Endothelial cell of umbilical vein (primary cell): ENCODE results near the gene TRPC6. TPM values are rescaled to one million over a fixed set of nuclear protein-coding genes. Genes with fewer than 3 reads are reported as not detected.

Source experiments
- BruUV-seq: library from RNA; stranded (reverse); fragments of 400-500 nt; replicated peaks from 2 replicates; lab custom pipeline; 2021; lab: Mats Ljungman, UMichigan
- CTCF ChIA-PET: fragments of 300-600, 350-600 bp; sonication (Branson Sonifier 250); formaldehyde crosslinking; loops from one replicate; lab custom pipeline; 2021; ENCODE audit warnings: antibody characterized with exemption, inconsistent platforms; lab: Charles Lee
- POLR2A ChIA-PET: fragments of 300-600, 350-600 bp; sonication (Branson Sonifier 250); formaldehyde crosslinking; loops from one replicate; lab custom pipeline; 2021; ENCODE audit warnings: antibody characterized with exemption, inconsistent platforms; lab: Charles Lee
- DNase-seq: peaks from one replicate; pipeline ENCODE4 v3.0.0-alpha.2; 2011; ENCODE audit warnings: low read depth, low spot score
- FAIRE-seq: peaks from 2 replicates; lab custom pipeline; 2011; peaks lifted over from hg19 to GRCh38; lab: Jason Lieb, UNC
- H2AFZ ChIP-seq: 2 replicates; pipeline ENCODE4 v1.6.0; 2012; ENCODE audit warnings: low read depth, low read length, control low read depth, inconsistent platforms
- H3K27ac ChIP-seq: 2 replicates; pipeline ENCODE4 v1.5.1; 2011; ENCODE audit warnings: low read depth, mild to moderate bottlenecking, control low read depth, low read length, moderate library complexity; ENCODE audit not compliant: insufficient read depth
- H3K27me3 ChIP-seq, 2 experiments: 2 replicates each; pipeline versions ENCODE4 v1.6.0 to v1.6.1; 2011; ENCODE audit warnings: low read length in 2 of 2, mixed read lengths in 1 of 2; ENCODE audit not compliant: control insufficient read depth in 2 of 2, insufficient read depth in 2 of 2
- H3K36me3 ChIP-seq, 2 experiments: 2 replicates in 1 of 2; 3 replicates in 1 of 2; pipeline ENCODE4 v1.5.1; 2011; ENCODE audit warnings: low read length in 2 of 2, mild to moderate bottlenecking in 1 of 2, moderate library complexity in 1 of 2; ENCODE audit not compliant: control insufficient read depth in 2 of 2, insufficient read depth in 2 of 2; ENCODE audit errors: extremely low read depth in 1 of 2
- H3K4me1 ChIP-seq: 3 replicates; pipeline ENCODE4 v1.5.1; 2011; ENCODE audit warnings: mild to moderate bottlenecking, low read length; ENCODE audit not compliant: control insufficient read depth, insufficient read depth; ENCODE audit errors: extremely low read depth
- H3K4me2 ChIP-seq: 2 replicates; pipeline ENCODE4 v1.6.1; 2011; ENCODE audit warnings: low read length, control low read depth, mixed read lengths; ENCODE audit not compliant: insufficient read depth
- H3K4me3 ChIP-seq, 3 experiments: fragments of 200-600 bp in 1 of 3; sonication (generic), shearing (Covaris generic) in 1 of 3; replicated peaks in 1 of 3; 2 replicates each; pipeline ENCODE4 v1.5.1; 2011 to 2016; ENCODE audit warnings: control low read depth in 3 of 3, low read length in 3 of 3, mild to moderate bottlenecking in 2 of 3, inconsistent platforms in 1 of 3, low read depth in 1 of 3, moderate library complexity in 1 of 3; ENCODE audit not compliant: insufficient read depth in 1 of 3
- H3K79me2 ChIP-seq: 2 replicates; pipeline ENCODE4 v1.6.0; 2012; ENCODE audit warnings: low read length, inconsistent platforms; ENCODE audit not compliant: control insufficient read depth, insufficient read depth
- H3K9ac ChIP-seq: replicated peaks from 2 replicates; pipeline ENCODE3; 2011; ENCODE audit warnings: low read length, control low read depth; ENCODE audit not compliant: insufficient read depth; ENCODE audit errors: extremely low read depth
- H3K9me1 ChIP-seq: replicated peaks from 3 replicates; pipeline ENCODE4 v1.6.0; 2011; ENCODE audit warnings: mild to moderate bottlenecking, low read length; ENCODE audit not compliant: control insufficient read depth, insufficient read depth; ENCODE audit errors: extremely low read depth
- H3K9me3 ChIP-seq: replicated peaks from 2 replicates; pipeline ENCODE4 v1.5.1; 2012; ENCODE audit warnings: low read length, inconsistent platforms; ENCODE audit not compliant: control insufficient read depth, insufficient read depth
- H4K20me1 ChIP-seq: replicated peaks from 2 replicates; pipeline ENCODE3; 2011; ENCODE audit warnings: mild to moderate bottlenecking, low read length; ENCODE audit not compliant: control insufficient read depth, insufficient read depth; ENCODE audit errors: extremely low read depth
- CTCF ChIP-seq, 2 donors: IDR thresholded peaks; 1 replicate in 1 of 2; 2 replicates in 1 of 2; pipeline ENCODE4 v1.5.1; 2011; ENCODE audit warnings: low read length in 2 of 2, mild to moderate bottlenecking in 2 of 2, moderate library complexity in 2 of 2, control low read depth in 1 of 2, inconsistent platforms in 1 of 2, low read depth in 1 of 2; ENCODE audit not compliant: insufficient read depth in 1 of 2; ENCODE audit errors: extremely low read depth in 1 of 2
- EZH2 ChIP-seq: IDR thresholded peaks from 2 replicates; pipeline ENCODE4 v1.6.1; 2012; ENCODE audit warnings: borderline replicate concordance, low read depth, mild to moderate bottlenecking, moderate library complexity, low read length, inconsistent platforms; ENCODE audit not compliant: severe bottlenecking
- FOS ChIP-seq: IDR thresholded peaks from 2 replicates; pipeline ENCODE4 v1.6.1; 2011; ENCODE audit warnings: mild to moderate bottlenecking, low read length, moderate library complexity, borderline replicate concordance; ENCODE audit not compliant: insufficient read depth
- GATA2 ChIP-seq: IDR thresholded peaks from 2 replicates; pipeline ENCODE4 v1.7.0; 2011; ENCODE audit warnings: low read depth, mild to moderate bottlenecking, moderate library complexity, mixed read lengths, low read length; ENCODE audit not compliant: insufficient read length, insufficient read depth
- JUN ChIP-seq: IDR thresholded peaks from 2 replicates; pipeline ENCODE4 v1.6.1; 2011; ENCODE audit warnings: borderline replicate concordance, low read depth; ENCODE audit not compliant: insufficient read length, insufficient read depth
- MAX ChIP-seq: IDR thresholded peaks from 2 replicates; pipeline ENCODE4 v1.6.1; 2011; ENCODE audit not compliant: insufficient read depth, insufficient read length
- MYC ChIP-seq: IDR thresholded peaks from one replicate; pipeline ENCODE4 v1.6.1; 2011; ENCODE audit warnings: mild to moderate bottlenecking, low read depth, low read length
- POLR2A ChIP-seq: IDR thresholded peaks from 2 replicates; pipeline ENCODE4 v1.6.1; 2012; ENCODE audit warnings: low read depth, mild to moderate bottlenecking, control low read depth, low read length
- POLR2AphosphoS5 ChIP-seq: IDR thresholded peaks from 2 replicates; pipeline ENCODE4 v1.6.1; 2012; ENCODE audit warnings: low read depth, mild to moderate bottlenecking, control low read depth, low read length, moderate library complexity; ENCODE audit not compliant: insufficient read depth
- dilution Hi-C: fragments of 300-500 bp; cut with MboI; formaldehyde crosslinking; loops from one replicate; pipeline ENCODE4 v1.15.0; 2019; ENCODE audit warnings: low sequenced_read_pairs; ENCODE audit not compliant: extremely low pct_ligation_motif_present
- intact Hi-C: fragments of 100-400 bp; cut with micrococcal nuclease; formaldehyde crosslinking; loops from one replicate; pipeline ENCODE4 v1.10.0; 2022
- polyA plus RNA-seq, 4 experiments: library from polyadenylated mRNA; depleted of rRNA in 3 of 4; stranded (reverse) in 3 of 4; unstranded in 1 of 4; fragments of >200 nt; gene quantifications; 2 replicates each; pipeline versions ENCODE4 v1.2.1 to v1.2.3, GENCODE V29; 2011 to 2012; ENCODE audit warnings: missing spikeins in 1 of 4
- total RNA-seq: library from RNA; stranded (reverse); gene quantifications from 2 replicates; pipeline ENCODE4 v1.2.3, GENCODE V29; 2021

Gene TRPC6
- total and polyA plus RNA-seq, 2 donors (not counting 3 experiments of a cell fraction or from before 2014, with no cell fraction given): not detected

GRCh38 chr11:101563166-101563565 lies 20.6 kb downstream of the TRPC6 start:
- FAIRE-seq (no peak), DNase-seq (no peak)
- H3K27me3 ChIP-seq: no peaks in the 10 kb centered on the region
- no peaks in the 10 kb centered on the region for H3K9me1 ChIP-seq
- no TSS peak for BruUV-seq
- no peak overlapping the region for H3K4me3 ChIP-seq
- TF ChIP-seq EZH2: no peak
- TF ChIP-seq JUN: no peak
- no peak for TF ChIP-seq GATA2
- TF ChIP-seq CTCF (IDR thresholded peaks at IDR 0.05; ENCODE audit: extremely low read depth in 1 of 2, insufficient read depth in 1 of 2, low read depth in 1 of 2, low read length in 2 of 2): no peak
- TF ChIP-seq FOS: no peak
- TF ChIP-seq POLR2AphosphoS5: no peak
- TF ChIP-seq MAX: no peak
- TF ChIP-seq MYC: no peak
- no peak for TF ChIP-seq POLR2A
- H3K36me3 ChIP-seq: no peaks in the 10 kb centered on the region
- ChIA-PET POLR2A (no interaction called here), CTCF (no interaction called here)
- H3K9ac ChIP-seq: no peak overlapping the region
- no peaks in the 10 kb centered on the region for H4K20me1 ChIP-seq
- no peak overlapping the region for H3K4me2 ChIP-seq
- H3K27ac ChIP-seq: no peak overlapping the region
- dilution Hi-C loops (no loop called here), intact Hi-C loops (no loop called here)
- H3K4me1 ChIP-seq: no peaks in the 10 kb centered on the region
- no peaks in the 10 kb centered on the region for H3K9me3 ChIP-seq
- H3K79me2 ChIP-seq: no peaks in the 10 kb centered on the region
- no peak overlapping the region for H2AFZ ChIP-seq
